ENCODE results near the gene ACVR2A. TPM values are rescaled to one million over a fixed set of nuclear protein-coding genes. Genes with fewer than 3 reads are reported as not detected.

ACVR2A gene
- total RNA-seq (ENCODE audit: unreplicated experiment) = 22.9 TPM
- long read RNA-seq, full-length matches to known transcripts = 7 of 9 reads
- long read RNA-seq, partial matches to known transcripts = 1 of 9 reads
- long read RNA-seq, other reads (novel, unspliced or antisense) = 1 of 9 reads

GRCh38 chr2:147844697-147845410 is at the start of gene ACVR2A:
Gene ACVR2A (plus strand): TSS chr2:147845029. CDS start chr2:147845153, 124 bp downstream.
- Mint-ChIP-seq H3K4me1 (ENCODE audit: unreplicated experiment) (peaks cover 31% of the 10 kb centered on the region), H3K27me3 (ENCODE audit: unreplicated experiment) (peaks cover 6% of the 10 kb centered on the region), H3K36me3 (ENCODE audit: low read depth, unreplicated experiment) (no peaks in the 10 kb centered on the region), H3K9me3 (ENCODE audit: unreplicated experiment) (no peaks in the 10 kb centered on the region), H3K27ac (ENCODE audit: unreplicated experiment) (peak within 1 kb of the TSS; percentile 96), H3K4me3 (ENCODE audit: unreplicated experiment) (peak within 1 kb of the TSS; percentile 99)
- TF ChIP-seq CTCF (IDR thresholded peaks at IDR 0.05; ENCODE audit: unreplicated experiment) = no peak
- peak; percentile 52 for DNase-seq (ENCODE audit: low spot score)

- TF ChIP-seq CTCF (IDR thresholded peaks at IDR 0.05; ENCODE audit: unreplicated experiment) = no peak
- no peaks in the 10 kb centered on the region for H3K9me3 Mint-ChIP-seq (ENCODE audit: unreplicated experiment)
- H3K27ac Mint-ChIP-seq (ENCODE audit: unreplicated experiment) = no peak overlapping the region
Measured at GRCh38 chr2:147800316-147800715, 44.5 kb upstream of the ACVR2A start.

GRCh38 chr2:147806846-147807245 is 38.0 kb upstream of the ACVR2A start:
- no peaks in the 10 kb centered on the region for H3K36me3 Mint-ChIP-seq (ENCODE audit: low read depth, unreplicated experiment)
- no peak overlapping the region for H3K27ac Mint-ChIP-seq (ENCODE audit: unreplicated experiment)
- H3K27me3 Mint-ChIP-seq (ENCODE audit: unreplicated experiment) = no peaks in the 10 kb centered on the region
- no peak overlapping the region for H3K4me3 Mint-ChIP-seq (ENCODE audit: unreplicated experiment)
- H3K9me3 Mint-ChIP-seq (ENCODE audit: unreplicated experiment) = no peaks in the 10 kb centered on the region
- no peaks in the 10 kb centered on the region for H3K4me1 Mint-ChIP-seq (ENCODE audit: unreplicated experiment)
- no peak for TF ChIP-seq CTCF (IDR thresholded peaks at IDR 0.05; ENCODE audit: unreplicated experiment)
- no peak for DNase-seq (ENCODE audit: low spot score)

More at GRCh38 chr2:147800316-147800715, 44.5 kb upstream of the ACVR2A start:
- Mint-ChIP-seq H3K4me3 (ENCODE audit: unreplicated experiment) (no peak overlapping the region), H3K4me1 (ENCODE audit: unreplicated experiment) (no peaks in the 10 kb centered on the region), H3K27me3 (ENCODE audit: unreplicated experiment) (no peaks in the 10 kb centered on the region), H3K36me3 (ENCODE audit: low read depth, unreplicated experiment) (no peaks in the 10 kb centered on the region)
- no peak for DNase-seq (ENCODE audit: low spot score)

- no peaks in the 10 kb centered on the region for H3K36me3 Mint-ChIP-seq (ENCODE audit: low read depth, unreplicated experiment)
- H3K4me1 Mint-ChIP-seq (ENCODE audit: unreplicated experiment) = no peaks in the 10 kb centered on the region
- H3K4me3 Mint-ChIP-seq (ENCODE audit: unreplicated experiment) = no peak overlapping the region
- no peaks in the 10 kb centered on the region for H3K27me3 Mint-ChIP-seq (ENCODE audit: unreplicated experiment)
- no peak for DNase-seq (ENCODE audit: low spot score)
- no peaks in the 10 kb centered on the region for H3K9me3 Mint-ChIP-seq (ENCODE audit: unreplicated experiment)
- TF ChIP-seq CTCF (IDR thresholded peaks at IDR 0.05; ENCODE audit: unreplicated experiment) = no peak
- no peak overlapping the region for H3K27ac Mint-ChIP-seq (ENCODE audit: unreplicated experiment)
Measured at GRCh38 chr2:147808520-147808919, 36.3 kb upstream of the ACVR2A start.
